GM12878 (cell line): Measurements from ENCODE around the gene SLC28A1. TPM values are rescaled to one million over a fixed set of nuclear protein-coding genes. Genes with fewer than 3 reads are reported as not detected.

Experiments
- ATF7 ChIP-seq: fragments of 450-650 bp; IDR thresholded peaks from 2 replicates; pipeline ENCODE4 v1.6.1; 2016; ENCODE audit warnings: low read depth, mild to moderate bottlenecking
- BCLAF1 ChIP-seq: fragments of 450-650 bp; IDR thresholded peaks from 2 replicates; pipeline ENCODE4 v1.6.1; 2017; ENCODE audit warnings: antibody characterized with exemption, mild to moderate bottlenecking, moderate library complexity
- CBX5 ChIP-seq: sonication (generic); IDR thresholded peaks from 2 replicates; pipeline ENCODE4 v1.6.1; 2016; ENCODE audit warnings: low read depth, moderate library complexity, mild to moderate bottlenecking, inconsistent platforms
- CEBPZ ChIP-seq: fragments of 150-350 bp; IDR thresholded peaks from 2 replicates; pipeline ENCODE4 v1.6.1; 2016; ENCODE audit warnings: low read depth, low read length
- CREM ChIP-seq: IDR thresholded peaks from 2 replicates; pipeline ENCODE4 v1.6.1; 2014; ENCODE audit warnings: antibody characterized with exemption, low read depth
- IKZF1 ChIP-seq: fragments of 450-650 bp; conservative IDR thresholded peaks from 2 replicates; pipeline ENCODE4 v1.6.1; 2017; ENCODE audit warnings: antibody characterized with exemption, mild to moderate bottlenecking
- IKZF2 ChIP-seq, 2 experiments: fragments of 450-650 bp; IDR thresholded peaks; 2 replicates each; pipeline ENCODE4 v1.6.1; 2017; ENCODE audit warnings: mild to moderate bottlenecking in 2 of 2, moderate library complexity in 2 of 2
- KAT2A ChIP-seq: conservative IDR thresholded peaks from 2 replicates; pipeline ENCODE4 v1.6.1; 2011; ENCODE audit warnings: low read depth, low read length; ENCODE audit not compliant: control insufficient read depth
- SMC3 ChIP-seq: IDR thresholded peaks from 2 replicates; pipeline ENCODE4 v1.6.1; 2011; ENCODE audit warnings: low read length, improper control_type of control experiment, borderline replicate concordance
- TCF7 ChIP-seq: IDR thresholded peaks from 2 replicates; pipeline ENCODE4 v1.6.1; 2014; ENCODE audit warnings: antibody characterized with exemption, borderline replicate concordance
- ZNF622 ChIP-seq: fragments of 450-650 bp; IDR thresholded peaks from 2 replicates; pipeline ENCODE4 v1.6.1; 2017; ENCODE audit warnings: mild to moderate bottlenecking, inconsistent platforms
- ZNF687 ChIP-seq: fragments of 450-650 bp; IDR thresholded peaks from 2 replicates; pipeline ENCODE4 v1.6.1; 2017; ENCODE audit warnings: mild to moderate bottlenecking, moderate library complexity
- ZZZ3 ChIP-seq: IDR thresholded peaks from 2 replicates; pipeline ENCODE4 v1.6.1; 2011; ENCODE audit warnings: low read depth; ENCODE audit not compliant: control insufficient read depth, insufficient read length
- polyA plus RNA-seq, 11 experiments: library from polyadenylated mRNA; depleted of rRNA in 4 of 11; unstranded in 6 of 11; stranded (reverse) in 5 of 11; fragments of >200 nt; fragmentation: Nextera tagmentation in 4 of 11; fragmentation: Illumina TruSeq in 1 of 11; extraction: Ambion mirVana in 4 of 11; extraction: Trizol in 1 of 11; gene quantifications; 1 replicate in 1 of 11; 2 replicates in 10 of 11; pipeline versions ENCODE4 v1.2.1 to v1.2.3, GENCODE V29; 2011 to 2016; ENCODE audit warnings: inconsistent platforms in 2 of 11, missing spikeins in 2 of 11, low read depth in 1 of 11
- total RNA-seq, 4 experiments: library from RNA; depleted of rRNA in 3 of 4; stranded (reverse); fragments of >200 nt in 3 of 4; fragmentation: Illumina TruSeq in 1 of 4; extraction: Trizol in 1 of 4; gene quantifications; 2 replicates each; pipeline versions ENCODE4 v1.2.1 to v1.2.3, GENCODE V29; 2013 to 2021

The SLC28A1 gene
- total and polyA plus RNA-seq, 10 of the 15 experiments (the other 5 are each of a cell fraction or from before 2014, with no cell fraction given), result not detected

GRCh38 chr15:84976746-84977345 is 92.4 kb downstream of the SLC28A1 start (continued):
- TF ChIP-seq BCLAF1 (no peak), ATF7 (peak; percentile 43), CEBPZ (no peak), IKZF2 (IDR thresholded peaks at IDR 0.05) (peak in 1 of 2 experiments; percentile 57; a peak in 2 of 4 replicates), SMC3 (no peak), ZZZ3 (no peak), ZNF622 (no peak), IKZF1 (peak; percentile 45), CBX5 (no peak), TCF7 (no peak), KAT2A (no peak), ZNF687 (peak; percentile 71), CREM (peak; percentile 65; the same call in 1 of the 2 replicates)
